Osteocyte (in vitro differentiated cells): Measurements from ENCODE around the gene FAM204A. TPM values are rescaled to one million over a fixed set of nuclear protein-coding genes. Genes with fewer than 3 reads are reported as not detected.

Experiments
- DNase-seq: peaks from one replicate; pipeline ENCODE4 v3.0.0; 2021; ENCODE audit warnings: mixed read lengths; ENCODE audit not compliant: unreplicated experiment; ENCODE audit errors: extremely low spot score
- H3K27ac Mint-ChIP-seq: one replicate; pipeline ENCODE4 v1.8.0; 2021; ENCODE audit warnings: mild to moderate bottlenecking, mixed read lengths; ENCODE audit not compliant: unreplicated experiment
- H3K27me3 Mint-ChIP-seq: one replicate; pipeline ENCODE4 v1.8.0; 2021; ENCODE audit warnings: mixed read lengths; ENCODE audit not compliant: unreplicated experiment
- H3K36me3 Mint-ChIP-seq: one replicate; pipeline ENCODE4 v1.8.0; 2021; ENCODE audit warnings: mixed read lengths; ENCODE audit not compliant: unreplicated experiment
- H3K4me1 Mint-ChIP-seq: one replicate; pipeline ENCODE4 v1.8.0; 2021; ENCODE audit warnings: mixed read lengths; ENCODE audit not compliant: unreplicated experiment
- H3K4me3 Mint-ChIP-seq: one replicate; pipeline ENCODE4 v1.8.0; 2021; ENCODE audit warnings: mild to moderate bottlenecking, moderate library complexity, mixed read lengths; ENCODE audit not compliant: unreplicated experiment
- H3K9me3 Mint-ChIP-seq: one replicate; pipeline ENCODE4 v1.8.0; 2021; ENCODE audit warnings: mixed read lengths; ENCODE audit not compliant: unreplicated experiment
- CTCF ChIP-seq: fragments of 200-600 bp; sonication (generic); IDR thresholded peaks from 2 replicates; pipeline ENCODE4 v1.5.0; 2021; ENCODE audit warnings: antibody characterized with exemption, mild to moderate bottlenecking, moderate library complexity
- total RNA-seq: library from RNA; stranded (reverse); gene quantifications from 2 replicates; pipeline ENCODE4 v1.2.1, GENCODE V29; 2021

FAM204A gene
- total RNA-seq, 1 donor from 2014 or later = 66.6 TPM

DNA sequence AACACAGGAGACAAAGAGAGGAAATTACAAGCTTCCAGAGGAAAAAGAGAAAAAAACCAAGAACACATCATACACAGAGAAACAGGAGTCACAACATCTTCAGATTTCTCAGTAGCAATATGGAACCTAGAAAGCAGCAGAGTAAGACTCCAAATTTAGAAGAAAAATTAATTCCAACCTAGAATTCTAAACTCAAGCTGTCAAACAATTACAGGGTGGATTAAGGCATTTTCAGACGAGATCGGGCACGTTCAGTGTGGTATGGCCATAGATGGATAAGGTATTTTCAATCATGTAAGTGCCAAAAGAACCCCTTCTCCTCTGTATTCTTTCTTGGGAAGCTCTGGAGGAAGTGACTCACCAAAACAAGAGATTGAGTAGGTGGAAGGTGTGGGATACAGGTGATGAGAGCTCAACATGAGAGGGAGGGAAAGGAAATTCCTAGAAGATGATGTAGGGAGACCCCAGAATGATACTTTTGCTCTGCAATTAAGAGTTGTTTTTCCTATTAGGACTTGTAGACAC, 51.6 kb downstream of the FAM204A start:
- no peaks in the 10 kb centered on the region for H3K36me3 Mint-ChIP-seq
- peaks cover 25% of the 10 kb centered on the region for H3K27me3 Mint-ChIP-seq
- no peak overlapping the region for H3K4me3 Mint-ChIP-seq
- no peak overlapping the region for H3K27ac Mint-ChIP-seq
- H3K4me1 Mint-ChIP-seq = no peaks in the 10 kb centered on the region
- DNase-seq = no peak
- no peaks in the 10 kb centered on the region for H3K9me3 Mint-ChIP-seq
- TF ChIP-seq CTCF = no peak

DNA sequence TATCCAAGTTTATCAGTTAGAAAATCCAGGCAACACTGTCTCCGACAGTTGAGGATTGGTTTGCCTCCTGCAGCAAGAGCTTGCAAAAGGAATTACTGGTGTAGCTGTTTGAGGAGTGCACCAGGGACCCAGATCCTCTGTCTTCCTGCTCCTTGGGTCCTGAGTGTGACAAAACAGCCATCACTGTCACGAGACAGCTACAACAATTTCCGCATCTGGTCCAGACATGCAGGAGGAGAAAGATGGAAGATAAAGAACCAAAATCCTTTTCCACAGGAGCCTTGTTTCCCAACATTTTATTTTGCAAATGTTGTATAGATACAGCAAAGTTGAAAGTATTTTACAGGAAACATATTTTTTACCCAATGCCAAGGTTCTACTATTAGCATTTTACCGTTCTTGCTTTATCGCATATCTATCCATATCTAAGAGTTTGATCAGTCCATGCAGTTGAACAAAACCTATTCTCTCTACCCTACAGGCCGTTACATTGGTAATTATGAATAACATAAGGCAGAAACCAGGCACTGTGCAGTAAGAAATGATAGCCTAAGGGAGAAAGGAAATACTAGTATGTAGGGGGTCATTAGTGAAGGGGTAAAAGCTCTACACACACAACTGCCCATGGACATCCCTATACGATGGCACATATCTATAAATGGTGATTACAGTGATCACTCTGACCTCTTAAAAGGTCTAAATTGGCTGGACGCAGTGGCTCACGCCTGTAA, 54.9 kb downstream of the FAM204A start:
- no peaks in the 10 kb centered on the region for H3K4me1 Mint-ChIP-seq
- no peak for TF ChIP-seq CTCF
- H3K27me3 Mint-ChIP-seq = peaks cover 21% of the 10 kb centered on the region
- H3K27ac Mint-ChIP-seq = no peak overlapping the region
- DNase-seq = no peak
- H3K9me3 Mint-ChIP-seq = no peaks in the 10 kb centered on the region
- H3K4me3 Mint-ChIP-seq = no peak overlapping the region
- H3K36me3 Mint-ChIP-seq = no peaks in the 10 kb centered on the region

- no peaks in the 10 kb centered on the region for H3K4me1 Mint-ChIP-seq
- H3K36me3 Mint-ChIP-seq = no peaks in the 10 kb centered on the region
- H3K4me3 Mint-ChIP-seq = no peak overlapping the region
- no peak overlapping the region for H3K27ac Mint-ChIP-seq
- no peaks in the 10 kb centered on the region for H3K9me3 Mint-ChIP-seq
- peaks cover 18% of the 10 kb centered on the region for H3K27me3 Mint-ChIP-seq
- TF ChIP-seq CTCF = no peak
- no peak for DNase-seq
Observed at GRCh38 chr10:118286051-118286838, 55.9 kb downstream of the FAM204A start.

DNA sequence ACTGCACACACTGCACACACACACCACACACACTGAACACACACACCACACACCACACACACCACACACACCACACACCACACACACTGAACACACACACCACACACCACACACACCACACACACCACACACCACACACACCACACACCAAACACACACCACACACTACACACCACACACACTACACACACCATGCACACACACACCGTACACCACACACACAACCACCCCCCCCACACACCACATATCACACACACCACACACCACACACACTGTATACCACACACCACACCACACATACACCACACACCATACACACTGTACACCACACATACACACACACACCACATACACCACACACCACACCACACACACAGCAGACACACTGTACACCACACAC, 59.5 kb downstream of the FAM204A start:
- TF ChIP-seq CTCF = no peak
- Mint-ChIP-seq H3K4me3 (no peak overlapping the region), H3K9me3 (no peaks in the 10 kb centered on the region), H3K4me1 (no peaks in the 10 kb centered on the region), H3K27ac (no peak overlapping the region), H3K36me3 (no peaks in the 10 kb centered on the region), H3K27me3 (peaks cover 11% of the 10 kb centered on the region)
- DNase-seq = no peak

GRCh38 chr10:118278649-118279048, 63.5 kb downstream of the FAM204A start:
- Mint-ChIP-seq H3K4me1 (no peaks in the 10 kb centered on the region), H3K27ac (no peak overlapping the region), H3K4me3 (no peak overlapping the region), H3K9me3 (no peaks in the 10 kb centered on the region), H3K36me3 (no peaks in the 10 kb centered on the region), H3K27me3 (no peaks in the 10 kb centered on the region)
- no peak for DNase-seq
- TF ChIP-seq CTCF = no peak
